Activated naive CD4-positive, alpha-beta T cell (primary cell): ENCODE results near the gene CCDC14.
"Not testable (repeated sequence)": the region's sequence is repeated elsewhere in the genome, so short reads cannot be mapped to it uniquely, and the experiment has no call there.

Source experiments
- DNase-seq, 4 experiments: peaks; one replicate each; lab custom pipeline; 2025; lab: John Stamatoyannopoulos, UW

CCDC14 gene

DNA sequence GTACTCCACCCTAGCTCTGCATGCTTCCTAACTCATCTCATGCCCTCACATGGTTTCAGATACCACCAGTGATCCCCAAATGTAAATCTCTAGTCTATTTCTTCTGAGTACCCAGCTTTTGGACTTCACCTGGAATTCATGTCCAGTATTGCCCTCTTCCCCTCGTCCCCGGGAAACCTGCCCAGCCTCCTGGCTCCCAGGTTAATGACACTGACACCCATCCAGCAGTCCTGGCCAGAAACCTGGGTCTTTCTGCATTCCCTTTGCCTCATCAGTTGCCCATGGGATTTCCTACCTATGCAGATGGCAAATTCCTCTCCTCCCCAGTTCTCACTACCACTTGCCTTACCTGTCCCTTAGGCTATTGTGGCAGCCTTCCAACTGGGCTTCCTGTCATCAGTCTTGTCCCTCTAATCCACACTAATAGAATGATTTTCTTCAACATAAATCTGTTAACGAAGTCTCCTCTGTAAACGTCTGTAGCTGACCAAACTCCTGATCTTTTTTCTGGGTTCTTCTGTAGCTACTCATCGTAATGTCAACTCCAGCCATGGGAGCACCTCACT is 61.6 kb downstream of the CCDC14 start:
- DNase-seq, result no peak

DNA sequence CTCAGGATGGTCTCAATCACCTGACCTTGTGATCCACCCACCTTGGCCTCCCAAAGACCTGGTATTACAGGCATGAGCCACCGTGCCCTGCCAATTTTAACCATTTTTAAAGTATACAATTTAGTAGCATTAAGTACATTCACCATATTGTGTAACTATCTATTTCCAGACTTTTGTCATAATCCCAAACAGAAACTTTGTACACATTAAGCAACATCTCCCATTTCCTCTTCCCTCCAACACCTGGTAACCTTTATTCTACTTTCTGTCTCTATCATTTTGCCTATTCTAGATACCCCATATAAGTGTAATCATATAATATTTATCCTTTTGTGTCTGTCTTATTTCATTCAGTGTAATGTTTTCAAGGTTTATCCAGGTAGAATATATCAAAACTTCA is 68.0 kb downstream of the CCDC14 start:
- no peak for DNase-seq

DNA sequence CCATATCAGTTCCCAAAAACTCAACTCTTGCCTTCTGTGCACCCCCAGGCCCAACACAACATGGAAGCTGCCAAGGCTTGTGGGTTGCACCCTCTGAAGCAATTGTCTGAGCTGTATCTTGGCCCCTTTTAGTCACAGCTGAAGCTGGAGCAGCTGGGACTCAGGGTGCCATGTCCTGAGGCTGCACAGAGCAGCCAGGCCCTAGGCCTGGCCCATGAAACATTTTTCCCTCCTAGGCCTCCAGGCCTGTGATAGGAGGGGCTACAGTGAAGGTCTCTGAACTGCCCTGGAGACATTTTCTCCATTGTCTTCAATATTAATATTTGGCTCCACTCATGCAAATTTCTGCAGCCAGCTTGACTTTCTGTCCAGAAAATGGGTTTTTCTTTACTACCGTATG is 68.8 kb downstream of the CCDC14 start:
- DNase-seq, result no peak

DNA sequence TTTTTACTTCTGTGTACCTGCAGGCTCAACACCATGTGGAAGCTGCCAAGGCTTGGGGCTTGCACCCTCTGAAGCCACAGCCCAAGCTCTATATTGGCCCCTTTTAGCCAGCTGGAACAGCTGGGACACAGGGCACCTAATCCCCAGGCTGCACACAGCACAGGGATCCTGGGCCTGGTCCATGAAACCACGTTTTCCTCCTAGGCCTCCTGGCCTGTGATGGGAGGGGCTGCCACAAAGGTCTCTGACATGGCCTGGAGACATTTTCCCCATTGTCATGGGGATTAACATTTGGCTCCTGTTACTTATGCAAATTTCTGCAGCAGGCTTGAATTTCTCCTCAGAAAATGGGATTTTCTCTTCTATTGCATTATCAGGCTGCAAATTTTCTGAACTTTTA is 70.0 kb downstream of the CCDC14 start:
- DNase-seq, result not testable (repeated sequence)

DNA sequence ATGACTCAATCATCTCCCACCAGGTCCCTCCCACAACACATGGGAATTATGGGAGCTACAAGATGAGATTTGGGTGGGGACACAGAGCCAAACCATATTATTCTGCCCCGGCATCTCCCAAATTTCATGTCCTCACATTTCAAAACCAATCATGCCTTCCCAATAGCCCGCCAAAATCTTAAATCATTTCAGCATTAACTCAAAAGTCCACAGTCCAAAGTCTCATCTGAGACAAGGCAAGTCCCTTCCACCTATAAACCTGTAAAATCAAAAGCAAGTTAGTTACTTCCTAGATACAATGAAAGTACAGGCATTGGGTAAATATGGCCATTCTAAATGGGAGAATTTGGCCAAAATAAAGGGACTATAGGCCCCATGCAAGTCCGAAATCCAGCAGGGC is 70.9 kb downstream of the CCDC14 start:
- DNase-seq, result not testable (repeated sequence)

DNA sequence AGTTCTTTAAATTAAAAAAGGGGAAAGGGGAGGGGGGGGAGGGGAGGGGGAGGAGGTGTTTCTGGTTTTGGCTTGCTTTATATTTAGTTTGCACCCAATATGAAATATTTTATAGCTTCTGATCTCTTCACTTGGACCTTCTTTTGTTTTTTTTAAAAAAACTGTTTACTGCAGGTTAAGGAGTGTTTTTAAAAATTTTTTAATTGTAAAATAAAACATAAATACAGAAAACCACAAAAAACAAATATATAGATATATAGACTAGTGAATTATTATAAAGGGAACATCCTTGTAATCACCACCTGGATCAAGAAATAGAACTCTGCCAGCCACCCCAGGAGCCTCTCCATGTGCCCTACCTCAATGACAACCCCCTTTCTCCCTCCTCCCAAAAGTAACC is 76.0 kb downstream of the CCDC14 start:
- no peak for DNase-seq

DNA sequence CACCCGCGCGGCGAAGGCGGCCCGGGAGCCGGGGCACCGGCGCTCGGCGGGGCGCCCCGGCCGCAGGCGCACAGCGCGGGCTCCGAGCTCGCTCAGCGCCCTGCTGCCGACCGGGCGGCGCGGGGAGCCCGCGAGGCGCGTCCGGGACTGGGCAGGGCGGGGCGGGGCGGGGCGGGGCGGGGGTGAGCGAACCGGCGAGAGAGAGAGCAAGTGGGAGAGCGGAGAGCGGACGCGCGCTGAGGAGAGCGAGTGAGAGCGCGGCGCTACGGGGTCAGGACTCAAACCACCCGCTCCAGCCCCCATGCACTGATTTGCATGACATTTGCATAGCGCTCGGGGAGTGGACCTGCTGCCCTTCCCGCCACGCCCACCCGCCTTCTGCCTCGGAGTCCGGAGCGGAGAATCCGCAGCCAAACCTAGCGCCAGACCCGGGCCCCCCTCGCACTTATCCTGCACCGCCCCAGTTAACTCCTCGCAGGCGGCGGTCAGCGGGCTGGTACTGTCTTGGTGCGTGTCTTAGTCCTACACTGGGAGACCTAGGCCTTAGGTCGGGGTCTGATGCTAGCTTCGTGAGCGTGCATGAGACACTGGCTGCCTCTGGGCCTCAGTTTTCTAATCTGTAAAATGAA is 76.7 kb downstream of the CCDC14 start, which contains the start of gene MYLK:
TSS of gene MYLK (minus strand) at position 130 of the 629 bp plus-strand sequence. CDS start 90,491 bp downstream, outside the sequence.
- no peak for DNase-seq

DNA sequence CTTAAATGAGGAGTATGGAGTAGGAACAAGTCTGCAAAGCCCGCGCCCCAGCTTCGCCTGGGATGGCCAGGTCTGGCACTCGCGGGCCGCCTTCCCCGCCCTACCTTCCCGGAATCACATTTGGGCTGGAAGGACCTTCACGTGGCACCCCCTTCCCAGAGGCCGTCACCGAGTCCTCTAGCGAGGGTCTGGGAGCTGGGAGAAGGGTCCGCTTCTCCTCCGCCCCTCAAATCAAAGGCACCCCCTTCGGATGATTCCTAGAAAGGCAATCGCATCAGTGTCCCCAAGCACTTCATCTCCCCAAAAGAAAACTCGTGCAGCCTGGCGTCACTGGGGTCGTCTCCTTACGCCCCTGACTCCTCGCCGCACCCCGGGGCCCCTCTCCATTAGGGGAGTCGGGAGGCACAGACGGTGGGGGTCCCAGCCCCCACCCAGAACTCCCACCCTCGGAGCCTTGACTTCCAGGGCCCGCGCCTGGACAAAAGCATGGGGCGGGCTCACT is 77.3 kb downstream of the CCDC14 start:
- DNase-seq, result no peak

DNA sequence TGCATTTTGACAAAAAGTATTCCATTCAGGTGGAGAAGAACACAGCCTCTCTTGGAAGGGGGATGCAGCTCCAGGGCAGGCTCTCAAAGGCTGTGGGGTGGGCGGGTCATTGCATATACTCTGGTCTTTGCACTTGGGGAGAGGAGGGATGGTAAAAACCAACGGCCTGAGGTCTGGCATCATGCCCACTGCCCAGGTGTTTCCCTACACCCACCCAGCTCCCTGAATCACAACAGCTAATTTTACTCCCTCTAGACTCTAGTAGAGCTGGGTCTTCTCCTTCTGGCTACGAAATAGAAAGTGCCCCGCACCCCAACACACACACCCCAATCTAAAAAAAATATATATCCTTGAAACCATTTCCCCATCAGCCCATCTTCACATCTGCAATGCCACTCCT is 77.9 kb downstream of the CCDC14 start:
- DNase-seq, result no peak

DNA sequence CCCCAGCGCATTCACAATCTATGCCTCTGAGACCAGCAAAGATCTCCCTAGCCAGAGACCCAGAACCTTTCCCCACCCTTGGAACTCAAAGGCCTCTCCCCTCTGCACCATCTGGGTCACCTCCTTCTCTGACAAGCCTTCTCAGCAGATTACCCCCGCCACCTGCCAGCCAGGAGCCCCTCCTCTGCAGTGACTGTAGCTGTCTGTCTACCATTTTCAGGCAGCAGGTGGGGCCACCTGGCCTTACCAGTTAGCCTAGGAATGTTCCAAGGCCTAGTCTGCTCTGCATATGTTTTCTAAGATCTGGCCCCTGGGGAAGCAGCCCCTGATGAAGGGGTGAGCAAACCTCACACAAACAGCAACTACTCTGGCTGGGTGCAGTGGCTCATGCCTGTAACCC is 79.3 kb downstream of the CCDC14 start:
- DNase-seq, result no peak

DNA sequence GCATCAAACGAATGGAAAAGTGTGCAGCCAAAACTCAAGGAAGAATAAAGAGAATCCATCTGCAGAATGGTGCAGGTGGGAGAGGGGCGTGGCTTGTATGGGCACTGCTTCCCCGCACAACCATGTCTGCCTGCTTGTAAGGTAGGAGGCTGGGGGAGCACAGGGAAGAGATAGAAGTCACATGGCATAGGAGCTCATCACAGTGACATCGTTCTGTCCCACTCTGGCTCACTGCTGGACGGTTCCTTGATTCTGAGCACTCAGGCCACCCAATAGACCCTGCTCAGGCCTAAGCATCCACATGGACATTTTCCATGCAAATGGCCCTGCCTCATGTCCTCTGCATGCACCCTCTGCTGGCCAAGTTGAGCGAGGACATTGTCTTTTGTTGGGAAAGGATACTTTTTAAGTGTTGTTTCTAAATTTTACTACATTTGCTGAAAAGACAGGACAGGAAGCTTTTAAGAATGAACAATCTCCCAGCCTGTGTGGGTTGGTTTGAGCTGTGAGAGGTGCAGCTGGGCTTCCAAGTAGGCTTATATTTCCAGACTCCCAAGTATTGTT is 79.9 kb downstream of the CCDC14 start:
- no peak for DNase-seq

DNA sequence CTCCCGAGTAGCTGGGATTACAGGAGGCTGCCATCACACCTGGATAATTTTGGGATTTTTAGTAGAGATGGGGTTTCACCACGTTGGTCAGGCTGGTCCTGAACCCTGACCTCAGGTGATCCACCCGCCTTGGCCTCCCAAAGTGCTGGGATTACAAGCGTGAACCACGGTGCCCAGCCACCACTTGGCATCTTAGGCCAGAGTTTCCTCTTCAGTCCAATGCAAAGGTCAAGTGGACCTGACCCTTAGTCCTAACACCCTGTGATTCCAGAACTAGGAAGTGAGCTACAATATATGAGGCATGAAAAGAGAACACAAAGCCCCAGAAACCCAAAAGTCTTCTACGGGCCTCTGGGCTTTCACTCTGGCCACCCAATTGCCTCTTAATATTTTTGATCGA is 82.2 kb downstream of the CCDC14 start:
- no peak for DNase-seq

DNA sequence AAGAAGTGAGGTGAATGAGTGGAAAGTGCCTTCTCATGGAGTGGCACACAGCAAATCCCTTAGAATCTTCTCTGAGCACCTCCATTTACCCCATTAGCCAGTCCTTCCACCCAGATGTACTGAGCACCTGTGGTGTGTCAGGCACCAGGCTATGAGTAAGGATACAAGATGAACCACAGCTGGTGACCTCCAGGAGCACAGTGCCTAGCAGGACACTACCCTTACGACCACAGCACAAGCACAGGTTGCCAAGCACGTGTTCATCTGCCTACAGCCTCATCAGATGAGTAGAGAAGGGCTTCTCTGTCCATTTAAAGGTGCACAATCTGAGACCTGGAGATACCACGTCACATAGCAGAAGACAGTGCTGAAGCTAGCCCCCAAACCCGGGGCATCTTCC is 83.1 kb downstream of the CCDC14 start:
- no peak for DNase-seq

DNA sequence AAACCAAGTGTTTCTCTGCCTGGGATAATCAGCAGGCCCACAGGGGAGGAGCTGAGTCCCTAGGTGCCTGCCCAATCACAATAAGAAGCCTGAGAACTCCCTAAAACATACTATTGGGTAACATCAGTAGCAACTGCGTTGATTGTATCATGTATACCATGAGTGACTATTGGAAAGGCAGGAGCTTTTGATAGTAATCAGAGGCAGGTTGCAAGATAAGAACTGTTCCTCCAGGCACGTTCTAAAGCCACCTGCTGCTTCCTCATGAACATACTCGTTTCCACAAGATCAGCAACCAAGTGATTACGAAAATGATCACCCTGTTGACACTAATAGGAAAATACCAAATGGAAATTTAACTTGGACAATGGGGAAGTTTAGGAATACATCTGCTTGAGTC is 83.6 kb downstream of the CCDC14 start:
- DNase-seq, result no peak

DNA sequence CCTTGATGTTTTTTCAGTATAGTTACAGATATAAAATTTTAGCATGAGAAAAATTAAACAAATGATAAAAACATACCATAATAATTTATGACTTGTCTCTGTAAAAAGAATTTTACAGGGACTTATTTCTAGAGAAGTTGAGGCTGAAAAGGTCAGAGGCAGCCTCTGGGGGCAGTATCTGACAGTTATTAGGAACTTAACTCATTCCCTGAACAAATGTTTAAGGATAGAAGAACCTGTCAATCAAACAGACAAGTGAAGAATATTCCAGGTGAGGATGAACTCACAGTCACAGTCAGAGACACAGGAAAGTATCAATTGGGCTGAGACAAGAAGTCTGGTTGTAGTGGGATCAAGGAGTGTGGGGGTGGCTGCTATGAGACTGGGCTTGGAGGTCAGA is 84.2 kb downstream of the CCDC14 start:
- no peak for DNase-seq

DNA sequence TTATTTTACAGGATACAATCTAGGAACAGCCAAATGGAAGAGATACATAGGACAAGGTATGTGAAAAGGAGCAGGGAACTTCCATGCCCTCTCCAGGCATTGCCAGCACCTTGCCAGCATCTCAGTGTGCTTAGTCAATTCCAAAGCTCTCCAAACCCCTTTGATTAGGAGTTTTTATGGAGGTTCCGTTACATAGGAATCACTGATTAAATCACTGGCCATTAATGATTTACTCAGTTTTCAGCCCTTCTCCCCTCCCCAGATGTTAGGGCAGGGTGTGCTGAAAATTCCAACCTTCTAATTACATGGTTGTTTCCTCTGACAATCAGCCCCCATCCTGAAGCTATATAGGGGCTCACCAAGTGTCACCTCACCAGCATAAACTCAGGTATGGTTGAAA is 88.4 kb downstream of the CCDC14 start:
- DNase-seq, result no peak

DNA sequence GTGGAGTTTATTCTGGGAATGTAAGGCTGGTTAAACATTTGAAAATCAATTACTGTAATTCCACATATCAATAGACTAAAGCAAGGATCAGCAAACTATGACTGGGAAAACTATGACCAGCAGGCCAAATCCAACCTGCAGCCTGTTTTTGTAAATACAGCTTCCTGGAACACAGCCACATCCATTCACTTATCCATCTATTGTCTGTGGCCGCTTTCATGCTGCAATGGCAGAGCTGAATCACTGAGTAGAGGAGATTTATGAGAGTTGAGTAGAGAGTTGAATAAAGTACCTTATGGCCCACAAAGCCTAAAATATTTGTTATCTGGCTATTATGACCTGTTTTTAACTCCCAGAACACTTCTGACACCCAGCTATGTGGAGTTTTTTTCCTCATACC is 89.1 kb downstream of the CCDC14 start:
- DNase-seq, result no peak

DNA sequence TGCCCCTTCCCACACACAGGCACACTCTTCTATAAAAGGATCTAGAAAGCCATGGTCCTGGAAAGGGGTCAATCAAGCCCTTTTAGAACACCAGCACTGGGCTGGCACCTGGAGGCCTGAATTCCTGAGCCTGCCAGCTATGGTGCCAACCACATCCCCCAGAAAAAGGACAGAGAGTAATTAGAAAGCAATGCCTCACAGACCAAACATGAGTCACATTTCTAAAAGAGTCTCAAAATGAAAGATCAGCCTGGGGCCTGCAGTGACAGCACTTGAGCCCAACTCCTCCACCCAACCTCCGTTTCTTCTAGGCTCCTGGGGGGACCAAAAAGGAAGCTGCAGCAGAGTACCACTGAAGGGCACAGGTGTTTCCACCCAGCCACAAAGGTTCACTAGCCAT is 91.0 kb downstream of the CCDC14 start:
- no peak for DNase-seq

DNA sequence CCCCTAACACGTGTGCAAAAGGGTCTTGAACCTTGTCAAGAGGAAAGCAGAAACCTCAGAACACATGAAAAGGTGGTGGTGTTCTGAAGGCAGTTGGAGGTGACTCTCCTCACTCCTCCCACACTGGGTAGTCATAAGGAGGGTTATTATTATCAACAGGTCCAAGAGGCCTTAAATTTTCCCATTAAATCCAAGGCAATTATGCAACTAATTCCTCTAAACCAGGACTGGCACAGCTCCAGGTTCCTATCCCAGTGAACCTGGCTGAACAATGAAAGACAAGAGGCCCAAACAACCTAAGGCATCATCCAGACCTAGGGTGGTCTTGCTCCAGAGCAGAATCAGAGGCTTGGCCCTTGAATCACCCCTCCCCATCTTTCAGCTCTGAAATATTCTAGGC is 91.9 kb downstream of the CCDC14 start:
- DNase-seq, result no peak

DNA sequence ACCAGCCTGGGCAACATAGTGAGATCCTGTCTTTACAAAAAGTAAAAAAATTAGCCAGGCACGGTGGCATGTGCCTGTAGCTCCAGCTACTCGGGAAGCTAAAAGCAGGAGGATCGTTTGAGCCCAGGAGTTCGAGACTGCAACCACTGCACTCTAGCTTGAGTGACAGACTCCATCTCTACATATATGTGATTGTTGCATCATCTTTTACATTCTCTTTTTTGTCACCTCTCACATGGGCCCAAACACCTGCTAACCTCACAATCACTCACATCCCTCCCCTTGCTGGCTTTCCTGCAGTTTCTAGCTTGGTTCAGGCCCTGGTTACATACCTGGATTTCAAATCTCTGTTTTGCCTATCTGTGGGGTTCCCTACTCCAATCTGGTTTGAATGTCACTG is 96.3 kb downstream of the CCDC14 start:
- DNase-seq, result no peak
